Heart right ventricle (tissue), 16 donors: ENCODE results near the gene KIAA0825. TPM values are rescaled to one million over a fixed set of nuclear protein-coding genes. Genes with fewer than 3 reads are reported as not detected.

Source experiments
- ATAC-seq, 8 donors: fragments of 200-7000 bp; cut with Tn5 transposase; one replicate each; pipeline ENCODE4 v1.9.1; 2020; ENCODE audit warnings: mild to moderate bottlenecking in 8 of 8, moderate library complexity in 8 of 8, moderate number of reproducible peaks in 1 of 8
- DNase-seq, 2 donors: peaks; one replicate each; pipeline ENCODE4 v3.0.0-alpha.2; 2020
- H3K27ac ChIP-seq, 10 donors: fragments of 200-600 bp; sonication (generic) in 2 of 10; one replicate each; pipeline versions ENCODE4 v1.5.0 to v1.8.0; 2020 to 2022; ENCODE audit warnings: mild to moderate bottlenecking in 3 of 10
- H3K27me3 ChIP-seq, 7 donors: fragments of 200-600 bp; one replicate each; pipeline ENCODE4 v1.8.0; 2021 to 2022; ENCODE audit warnings: mild to moderate bottlenecking in 2 of 7
- H3K36me3 ChIP-seq, 9 donors: fragments of 200-600 bp; sonication (generic) in 1 of 9; one replicate each; pipeline versions ENCODE4 v1.5.0 to v1.8.0; 2020 to 2022; ENCODE audit warnings: mild to moderate bottlenecking in 2 of 9
- H3K4me1 ChIP-seq, 9 donors: fragments of 200-600 bp; sonication (generic) in 1 of 9; one replicate each; pipeline versions ENCODE4 v1.5.0 to v1.8.0; 2020 to 2022; ENCODE audit warnings: mild to moderate bottlenecking in 4 of 9
- H3K4me3 ChIP-seq, 10 donors: fragments of 200-600 bp; sonication (generic) in 2 of 10; one replicate each; pipeline versions ENCODE4 v1.5.0 to v1.8.0; 2020 to 2022; ENCODE audit warnings: mild to moderate bottlenecking in 7 of 10, moderate library complexity in 2 of 10
- H3K9me3 ChIP-seq, 11 donors: fragments of 200-600 bp in 10 of 11; sonication (generic) in 2 of 11; one replicate each; pipeline versions ENCODE4 v1.5.0 to v1.8.0; 2013 to 2022; ENCODE audit warnings: mild to moderate bottlenecking in 2 of 11, control low read depth in 1 of 11, moderate library complexity in 1 of 11
- CTCF ChIP-seq, 9 donors: fragments of 200-600 bp; sonication (generic) in 2 of 9; IDR thresholded peaks; one replicate each; pipeline versions ENCODE4 v1.5.0 to v1.8.0; 2021 to 2022; ENCODE audit warnings: antibody characterized with exemption in 9 of 9, mild to moderate bottlenecking in 5 of 9, moderate library complexity in 1 of 9
- WGBS, 2 donors: extraction: QIAGEN DNeasy Blood & Tissue Kit; methylation state at CpG; one replicate each; pipeline ENCODE4 v1.1.7; 2013; ENCODE audit warnings: inconsistent platforms in 1 of 2; 5-methylcytosine and 5-hydroxymethylcytosine counted together
- intact Hi-C, 10 donors: fragments of 100-400 bp; cut with DNase I; formaldehyde crosslinking; loops; one replicate each; pipeline versions ENCODE4 v1.11.1 to v1.14.2; 2022
- polyA plus RNA-seq, 2 donors: library from polyadenylated mRNA; stranded (reverse); fragments of 200-250 nt; gene quantifications; one replicate each; pipeline ENCODE4 v1.2.3, GENCODE V29; 2013
- total RNA-seq, 10 donors: library from RNA; stranded (reverse); fragmentation: NEBNext Ultra II Directional in 3 of 10; extraction: Animal tissue kit (Norgen Biotek cat#: 25700) in 3 of 10; gene quantifications; one replicate each; pipeline versions ENCODE4 v1.2.1 to v1.2.4, GENCODE V29; 2021 to 2023
- donor health status: Arrhythmogenic right ventricular cardiomyopathy.
- donor health status: ischemic (EF 13 %, LVEDD 7.1; RV severe dilation, severe dysfunction).
- donor health status: healthy with polysubstance abuse.
- donor health status: DM: no; HTN: yes; CAD: no.
- donor health status: DM: no; HTN: no; CAD: no.
- donor health status: ischemic (EF 25% LVEDD 6.9; RV normal size, moderate dysfunction).
- donor health status: ischemic (EF 25% LVEDD 5.7; RV mildly dilated, moderate dysfunction).
- donor health status: healthy.
- donor health status: DM: yes; HTN: yes; CAD: no.
- donor health status: Ischemic cardiomyopathy.
- donor health status: ischemic (EF 35%, LVEDD 5.7; RV mildly dilated, moderate dysfunction).
- donor health status: nonischemic (EF 11% LVEDD 7.7; RV severe dilation, severe dysfunction).
- donor health status: DM: yes; HTN: yes; CAD: no.
- donor health status: PGD.
- donor health status: ischemic (EF 29% LVEDD 5.4; RV normal size, mild dysfunction).
- donor health status: nonischemic (EF 23%, LVEDD 6.1; RV moderate dilation, normal function).

KIAA0825 gene
- total and polyA plus RNA-seq, 12 donors = 0.36 to 3.5 (median 2.4) TPM

GRCh38 chr5:94310833-94311232 lies 307.6 kb downstream of the KIAA0825 start:
- WGBS, 2 donors = 91 to 93% methylated on average over 1 of the region's 1 CpG
- no peaks in the 10 kb centered on the region for H3K4me1 ChIP-seq
- H3K27me3 ChIP-seq = no peaks in the 10 kb centered on the region
- H3K36me3 ChIP-seq = no peaks in the 10 kb centered on the region
- no peaks in the 10 kb centered on the region for H3K9me3 ChIP-seq
- intact Hi-C loops = no loop called here
- H3K4me3 ChIP-seq = no peak overlapping the region
- no peak for TF ChIP-seq CTCF (IDR thresholded peaks at IDR 0.05)
- ATAC-seq (no peak), DNase-seq (no peak)
- H3K27ac ChIP-seq = no peak overlapping the region

- Histone ChIP-seq H3K4me3 (no peak overlapping the region), H3K27ac (no peak overlapping the region), H3K27me3 (no peaks in the 10 kb centered on the region), H3K9me3 (no peaks in the 10 kb centered on the region), H3K4me1 (no peaks in the 10 kb centered on the region), H3K36me3 (no peaks in the 10 kb centered on the region)
- DNase-seq (no peak), ATAC-seq (no peak)
- intact Hi-C loops = no loop called here
- 63 to 65% methylated on average over 1 of the region's 1 CpG for WGBS, 2 donors
- TF ChIP-seq CTCF (IDR thresholded peaks at IDR 0.05) = no peak
Measured at GRCh38 chr5:94309141-94309540, 309.3 kb downstream of the KIAA0825 start.

- no peak for ATAC-seq
- no peak for DNase-seq
- WGBS, 2 donors = 65 to 70% methylated on average over 1 of the region's 1 CpG
Measured at GRCh38 chr5:94308442-94308841, 310.0 kb downstream of the KIAA0825 start.

GRCh38 chr5:94304146-94304545 lies 314.3 kb downstream of the KIAA0825 start:
- DNase-seq (no peak), ATAC-seq (no peak)
- WGBS, 2 donors = 76 to 83% methylated on average over 7 of the region's 7 CpGs
- Histone ChIP-seq H3K4me3 (no peak overlapping the region), H3K9me3 (no peaks in the 10 kb centered on the region), H3K27me3 (no peaks in the 10 kb centered on the region), H3K4me1 (no peaks in the 10 kb centered on the region), H3K27ac (no peak overlapping the region), H3K36me3 (no peaks in the 10 kb centered on the region)
- TF ChIP-seq CTCF (IDR thresholded peaks at IDR 0.05) = no peak
- intact Hi-C loops = no loop called here

More at GRCh38 chr5:94308442-94308841, 310.0 kb downstream of the KIAA0825 start:
- Histone ChIP-seq H3K4me3 (no peak overlapping the region), H3K4me1 (no peaks in the 10 kb centered on the region), H3K36me3 (no peaks in the 10 kb centered on the region), H3K27me3 (no peaks in the 10 kb centered on the region), H3K9me3 (no peaks in the 10 kb centered on the region), H3K27ac (no peak overlapping the region)
- intact Hi-C loops = no loop called here
- no peak for TF ChIP-seq CTCF (IDR thresholded peaks at IDR 0.05)
